Measurements from ENCODE around the gene DEPP1. TPM values are rescaled to one million over a fixed set of nuclear protein-coding genes. Genes with fewer than 3 reads are reported as not detected.
A peak's percentile ranks its signal among the peaks of the same experiment; 100 is the strongest.

The DEPP1 gene
- total and polyA plus RNA-seq, 2 of the 13 experiments (the other 11 are each of a cell fraction or from before 2014, with no cell fraction given) = 14.8 to 270 TPM

DNA sequence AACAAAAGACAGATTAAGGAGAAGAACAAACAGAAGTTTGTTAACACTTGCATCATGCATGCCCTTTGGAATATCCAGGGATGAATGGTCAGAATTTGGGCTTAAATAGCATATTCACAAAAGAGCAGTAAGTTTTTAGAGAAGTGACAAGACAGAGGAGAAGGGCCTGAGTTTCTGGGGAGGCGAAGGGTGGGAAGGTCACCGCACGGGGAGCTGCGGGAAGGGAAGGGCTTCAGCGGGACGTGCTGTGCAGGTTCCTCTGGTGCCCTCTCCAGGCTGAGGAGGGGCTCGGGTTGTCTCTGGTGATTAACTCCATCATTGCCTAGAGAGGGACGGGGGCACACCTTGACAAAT, 11.7 kb upstream of the DEPP1 start (continued):
- TF ChIP-seq, protein P1, sequence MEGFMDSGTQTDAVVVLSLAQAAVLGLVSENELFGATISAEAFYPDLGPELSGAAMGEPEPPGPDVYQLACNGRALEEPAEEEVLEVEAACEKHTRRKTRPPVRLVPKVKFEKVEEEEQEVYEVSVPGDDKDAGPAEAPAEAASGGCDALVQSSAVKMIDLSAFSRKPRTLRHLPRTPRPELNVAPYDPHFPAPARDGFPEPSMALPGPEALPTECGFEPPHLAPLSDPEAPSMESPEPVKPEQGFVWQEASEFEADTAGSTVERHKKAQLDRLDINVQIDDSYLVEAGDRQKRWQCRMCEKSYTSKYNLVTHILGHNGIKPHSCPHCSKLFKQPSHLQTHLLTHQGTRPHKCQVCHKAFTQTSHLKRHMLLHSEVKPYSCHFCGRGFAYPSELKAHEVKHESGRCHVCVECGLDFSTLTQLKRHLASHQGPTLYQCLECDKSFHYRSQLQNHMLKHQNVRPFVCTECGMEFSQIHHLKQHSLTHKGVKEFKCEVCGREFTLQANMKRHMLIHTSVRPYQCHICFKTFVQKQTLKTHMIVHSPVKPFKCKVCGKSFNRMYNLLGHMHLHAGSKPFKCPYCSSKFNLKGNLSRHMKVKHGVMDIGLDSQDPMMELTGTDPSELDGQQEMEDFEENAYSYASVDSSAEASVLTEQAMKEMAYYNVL (CRISPR knock-in tag; IDR thresholded peaks at IDR 0.05; ENCODE audit: borderline replicate concordance) = no peak
- TF ChIP-seq NFKBIZ (CRISPR knock-in tag; IDR thresholded peaks at IDR 0.05) (0 out of 2 replicates have a peak, but pooled peaks have one; percentile 51), FOXK1 (CRISPR knock-in tag; IDR thresholded peaks at IDR 0.05; ENCODE audit: borderline replicate concordance, low read depth) (peak; percentile 38; the same call in 1 of the 2 replicates), ZNF883 (CRISPR knock-in tag; IDR thresholded peaks at IDR 0.05; ENCODE audit: not compliant biosample characterization) (no peak), SMYD3 (CRISPR knock-in tag; IDR thresholded peaks at IDR 0.05) (no peak), ZNF552 (CRISPR knock-in tag; IDR thresholded peaks at IDR 0.05; ENCODE audit: borderline replicate concordance) (no peak), AKAP8 (CRISPR knock-in tag; IDR thresholded peaks at IDR 0.05) (no peak), HOXD1 (CRISPR knock-in tag; IDR thresholded peaks at IDR 0.05) (peak; percentile 80; the same call in 1 of the 2 replicates), ZNF652 (CRISPR knock-in tag; IDR thresholded peaks at IDR 0.05; ENCODE audit: borderline replicate concordance, low read depth) (peak; percentile 97), HOXA3 (CRISPR knock-in tag; IDR thresholded peaks at IDR 0.05) (peak; percentile 32; the same call in 1 of the 2 replicates), HOXA9 (CRISPR knock-in tag; IDR thresholded peaks at IDR 0.05; ENCODE audit: borderline replicate concordance) (no peak), SIN3A (IDR thresholded peaks at IDR 0.05; ENCODE audit: borderline replicate concordance, low read depth, low read length) (no peak)
- TF ChIP-seq, protein P2, sequence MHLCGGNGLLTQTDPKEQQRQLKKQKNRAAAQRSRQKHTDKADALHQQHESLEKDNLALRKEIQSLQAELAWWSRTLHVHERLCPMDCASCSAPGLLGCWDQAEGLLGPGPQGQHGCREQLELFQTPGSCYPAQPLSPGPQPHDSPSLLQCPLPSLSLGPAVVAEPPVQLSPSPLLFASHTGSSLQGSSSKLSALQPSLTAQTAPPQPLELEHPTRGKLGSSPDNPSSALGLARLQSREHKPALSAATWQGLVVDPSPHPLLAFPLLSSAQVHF (CRISPR knock-in tag; IDR thresholded peaks at IDR 0.05) = no peak
- TF ChIP-seq, protein P3, sequence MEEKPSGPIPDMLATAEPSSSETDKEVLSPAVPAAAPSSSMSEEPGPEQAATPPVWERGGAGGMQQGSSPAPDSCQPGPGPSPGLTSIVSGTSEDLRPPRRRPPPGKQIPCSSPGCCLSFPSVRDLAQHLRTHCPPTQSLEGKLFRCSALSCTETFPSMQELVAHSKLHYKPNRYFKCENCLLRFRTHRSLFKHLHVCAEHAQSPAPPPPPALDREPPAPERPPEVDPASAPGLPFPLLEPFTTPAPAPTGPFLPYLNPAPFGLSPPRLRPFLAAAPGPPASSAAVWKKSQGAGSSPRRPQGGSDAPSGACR (CRISPR knock-in tag; IDR thresholded peaks at IDR 0.05) = 0 out of 2 replicates have a peak, but pooled peaks have one; percentile 13
- TF ChIP-seq, protein P4, sequence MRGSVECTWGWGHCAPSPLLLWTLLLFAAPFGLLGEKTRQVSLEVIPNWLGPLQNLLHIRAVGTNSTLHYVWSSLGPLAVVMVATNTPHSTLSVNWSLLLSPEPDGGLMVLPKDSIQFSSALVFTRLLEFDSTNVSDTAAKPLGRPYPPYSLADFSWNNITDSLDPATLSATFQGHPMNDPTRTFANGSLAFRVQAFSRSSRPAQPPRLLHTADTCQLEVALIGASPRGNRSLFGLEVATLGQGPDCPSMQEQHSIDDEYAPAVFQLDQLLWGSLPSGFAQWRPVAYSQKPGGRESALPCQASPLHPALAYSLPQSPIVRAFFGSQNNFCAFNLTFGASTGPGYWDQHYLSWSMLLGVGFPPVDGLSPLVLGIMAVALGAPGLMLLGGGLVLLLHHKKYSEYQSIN (CRISPR knock-in tag; IDR thresholded peaks at IDR 0.05; ENCODE audit: borderline replicate concordance) = no peak
- TF ChIP-seq, protein P5, sequence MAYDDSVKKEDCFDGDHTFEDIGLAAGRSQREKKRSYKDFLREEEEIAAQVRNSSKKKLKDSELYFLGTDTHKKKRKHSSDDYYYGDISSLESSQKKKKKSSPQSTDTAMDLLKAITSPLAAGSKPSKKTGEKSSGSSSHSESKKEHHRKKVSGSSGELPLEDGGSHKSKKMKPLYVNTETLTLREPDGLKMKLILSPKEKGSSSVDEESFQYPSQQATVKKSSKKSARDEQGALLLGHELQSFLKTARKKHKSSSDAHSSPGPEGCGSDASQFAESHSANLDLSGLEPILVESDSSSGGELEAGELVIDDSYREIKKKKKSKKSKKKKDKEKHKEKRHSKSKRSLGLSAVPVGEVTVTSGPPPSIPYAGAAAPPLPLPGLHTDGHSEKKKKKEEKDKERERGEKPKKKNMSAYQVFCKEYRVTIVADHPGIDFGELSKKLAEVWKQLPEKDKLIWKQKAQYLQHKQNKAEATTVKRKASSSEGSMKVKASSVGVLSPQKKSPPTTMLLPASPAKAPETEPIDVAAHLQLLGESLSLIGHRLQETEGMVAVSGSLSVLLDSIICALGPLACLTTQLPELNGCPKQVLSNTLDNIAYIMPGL (CRISPR knock-in tag; IDR thresholded peaks at IDR 0.05; ENCODE audit: borderline replicate concordance in 1 of 2, low read depth in 1 of 2) = 0 out of 4 replicates have a peak, but pooled peaks of 1 of the 2 experiments have one; percentile 56
- TF ChIP-seq, protein P6, sequence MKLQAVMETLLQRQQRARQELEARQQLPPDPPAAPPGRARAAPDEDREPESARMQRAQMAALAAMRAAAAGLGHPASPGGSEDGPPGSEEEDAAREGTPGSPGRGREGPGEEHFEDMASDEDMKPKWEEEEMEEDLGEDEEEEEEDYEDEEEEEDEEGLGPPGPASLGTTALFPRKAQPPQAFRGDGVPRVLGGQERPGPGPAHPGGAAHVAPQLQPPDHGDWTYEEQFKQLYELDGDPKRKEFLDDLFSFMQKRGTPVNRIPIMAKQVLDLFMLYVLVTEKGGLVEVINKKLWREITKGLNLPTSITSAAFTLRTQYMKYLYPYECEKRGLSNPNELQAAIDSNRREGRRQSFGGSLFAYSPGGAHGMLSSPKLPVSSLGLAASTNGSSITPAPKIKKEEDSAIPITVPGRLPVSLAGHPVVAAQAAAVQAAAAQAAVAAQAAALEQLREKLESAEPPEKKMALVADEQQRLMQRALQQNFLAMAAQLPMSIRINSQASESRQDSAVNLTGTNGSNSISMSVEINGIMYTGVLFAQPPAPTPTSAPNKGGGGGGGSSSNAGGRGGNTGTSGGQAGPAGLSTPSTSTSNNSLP (IDR thresholded peaks at IDR 0.05; ENCODE audit: low read depth, low read length) = peak; percentile 74
- TF ChIP-seq, protein P7, sequence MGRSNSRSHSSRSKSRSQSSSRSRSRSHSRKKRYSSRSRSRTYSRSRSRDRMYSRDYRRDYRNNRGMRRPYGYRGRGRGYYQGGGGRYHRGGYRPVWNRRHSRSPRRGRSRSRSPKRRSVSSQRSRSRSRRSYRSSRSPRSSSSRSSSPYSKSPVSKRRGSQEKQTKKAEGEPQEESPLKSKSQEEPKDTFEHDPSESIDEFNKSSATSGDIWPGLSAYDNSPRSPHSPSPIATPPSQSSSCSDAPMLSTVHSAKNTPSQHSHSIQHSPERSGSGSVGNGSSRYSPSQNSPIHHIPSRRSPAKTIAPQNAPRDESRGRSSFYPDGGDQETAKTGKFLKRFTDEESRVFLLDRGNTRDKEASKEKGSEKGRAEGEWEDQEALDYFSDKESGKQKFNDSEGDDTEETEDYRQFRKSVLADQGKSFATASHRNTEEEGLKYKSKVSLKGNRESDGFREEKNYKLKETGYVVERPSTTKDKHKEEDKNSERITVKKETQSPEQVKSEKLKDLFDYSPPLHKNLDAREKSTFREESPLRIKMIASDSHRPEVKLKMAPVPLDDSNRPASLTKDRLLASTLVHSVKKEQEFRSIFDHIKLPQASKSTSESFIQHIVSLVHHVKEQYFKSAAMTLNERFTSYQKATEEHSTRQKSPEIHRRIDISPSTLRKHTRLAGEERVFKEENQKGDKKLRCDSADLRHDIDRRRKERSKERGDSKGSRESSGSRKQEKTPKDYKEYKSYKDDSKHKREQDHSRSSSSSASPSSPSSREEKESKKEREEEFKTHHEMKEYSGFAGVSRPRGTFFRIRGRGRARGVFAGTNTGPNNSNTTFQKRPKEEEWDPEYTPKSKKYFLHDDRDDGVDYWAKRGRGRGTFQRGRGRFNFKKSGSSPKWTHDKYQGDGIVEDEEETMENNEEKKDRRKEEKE (IDR thresholded peaks at IDR 0.05) = no peak
